Motor neuron (in vitro differentiated cells): ENCODE measurements around the gene SCO1. TPM values are rescaled to one million over a fixed set of nuclear protein-coding genes. Genes with fewer than 3 reads are reported as not detected.
A peak's percentile ranks its signal among the peaks of the same experiment; 100 is the strongest.

ENCODE experiments used
- ATAC-seq, 8 experiments: fragments of 200-7000 bp; cut with Tn5 transposase; replicated peaks in 6 of 8; 2 replicates each; pipeline ENCODE4 v1.8.0; 2021; ENCODE audit warnings: mild to moderate bottlenecking in 8 of 8, moderate library complexity in 8 of 8
- H3K27ac ChIP-seq, 2 donors: fragments of 250-450 bp; sonication (Bioruptor Pico); 2 replicates each; pipeline ENCODE4 v1.9.0; 2021; ENCODE audit warnings: antibody characterized with exemption in 2 of 2, mild to moderate bottlenecking in 2 of 2, moderate library complexity in 1 of 2
- H3K4me1 ChIP-seq, 2 donors: fragments of 250-450 bp; sonication (Bioruptor Pico); replicated peaks in 1 of 2; 2 replicates each; pipeline ENCODE4 v1.6.1; 2021; ENCODE audit warnings: antibody characterized with exemption in 2 of 2, mild to moderate bottlenecking in 2 of 2, moderate library complexity in 1 of 2
- H3K4me3 ChIP-seq, 5 donors: fragments of 250-450 bp; sonication (Bioruptor Pico); 2 replicates each; pipeline ENCODE4 v1.9.0; 2021; ENCODE audit warnings: antibody characterized with exemption in 5 of 5, mild to moderate bottlenecking in 5 of 5, moderate library complexity in 4 of 5
- WGBS, 10 experiments: fragments of 450-650 bp; shearing (Covaris generic); methylation state at CpG; one replicate each; pipeline ENCODE4 v1.0.0; 2022; 5-methylcytosine and 5-hydroxymethylcytosine counted together
- in situ Hi-C, 9 experiments: fragments of 400-800 bp; cut with MboI; loops; one replicate each; pipeline ENCODE4 v1.15.0; 2021; ENCODE audit warnings: low sequenced_read_pairs in 9 of 9, low pct_unique_long_range_greater_than_20kb in 2 of 9; ENCODE audit not compliant: unreplicated experiment in 9 of 9
- total RNA-seq, 8 experiments: library from RNA; unstranded; fragments of 300-600 nt; gene quantifications; 2 replicates each; pipeline versions ENCODE4 v1.2.3 to v1.2.4, GENCODE V29; 2022

The SCO1 gene
- total RNA-seq, 8 experiments from 2014 or later = 15.0 to 45.2 (median 20.9) TPM

- no peak overlapping the region for H3K27ac ChIP-seq
- WGBS, 10 experiments = 0 to 93% (median 42%) methylated on average over 1 to 5 of the region's 8 CpGs; no CpG with 5 or more reads in 4 of the 10 experiments
- in situ Hi-C loops = loop anchor here in 3 of 9 experiments (10.0 to 25.0 kb wide), 4 partner anchors 141 to 491 kb away; no protein-coding TSS in a partner anchor
- ATAC-seq = peak; percentile 65 to 96 (median 78)
- peaks cover 0 to 3% of the 10 kb centered on the region in 2 donors for H3K4me1 ChIP-seq
- H3K4me3 ChIP-seq = no peak overlapping the region
Observed at GRCh38 chr17:10646392-10646990, 50.8 kb downstream of the SCO1 start.

- Histone ChIP-seq H3K4me3 (no peak overlapping the region), H3K27ac (no peak overlapping the region), H3K4me1 (no peaks in the 10 kb centered on the region)
- no peak for ATAC-seq
- WGBS, 10 experiments = 0 to 100% (median 20%) methylated on average over 1 to 2 of the region's 3 CpGs; no CpG with 5 or more reads in 1 of the 10 experiments
- in situ Hi-C loops = loop anchor here in 3 of 9 experiments (10.0 to 25.0 kb wide), 4 partner anchors 147 to 497 kb away; no protein-coding TSS in a partner anchor
Observed at GRCh38 chr17:10640475-10640874, 56.9 kb downstream of the SCO1 start.

GRCh38 chr17:10638151-10638550, 59.2 kb downstream of the SCO1 start:
- no peak overlapping the region for H3K27ac ChIP-seq
- no peak for ATAC-seq
- in situ Hi-C loops = loop anchor here in 3 of 9 experiments (25.0 kb wide), 3 partner anchors 149 to 499 kb away; no protein-coding TSS in a partner anchor
- WGBS, 10 experiments = 63 to 98% (median 87%) methylated on average over 5 to 18 of the region's 25 CpGs; no CpG with 5 or more reads in 2 of the 10 experiments
- H3K4me1 ChIP-seq = no peaks in the 10 kb centered on the region
- no peak overlapping the region for H3K4me3 ChIP-seq

- Histone ChIP-seq H3K4me1 (no peaks in the 10 kb centered on the region), H3K27ac (no peak overlapping the region), H3K4me3 (no peak overlapping the region)
- WGBS, 10 experiments = 77 to 100% (median 90%) methylated on average over 2 to 14 of the region's 14 CpGs; no CpG with 5 or more reads in 1 of the 10 experiments
- ATAC-seq = peak in 1 of 8 experiments; percentile 38
- in situ Hi-C loops = loop anchor here in 3 of 9 experiments (25.0 kb wide), 3 partner anchors 152 to 502 kb away; no protein-coding TSS in a partner anchor
Observed at GRCh38 chr17:10635290-10635689, 62.0 kb downstream of the SCO1 start.

GRCh38 chr17:10633738-10634379, 63.5 kb downstream of the SCO1 start:
- no peak for ATAC-seq
- no peaks in the 10 kb centered on the region for H3K4me1 ChIP-seq
- no peak overlapping the region for H3K27ac ChIP-seq
- 71 to 100% (median 88%) methylated on average over 1 to 15 of the region's 15 CpGs for WGBS, 10 experiments
- no peak overlapping the region for H3K4me3 ChIP-seq
- in situ Hi-C loops = loop anchor here in 3 of 9 experiments (25.0 kb wide), 3 partner anchors 153 to 503 kb away; no protein-coding TSS in a partner anchor

- no peaks in the 10 kb centered on the region for H3K4me1 ChIP-seq
- ATAC-seq = no peak
- 81 to 100% (median 86%) methylated on average over 2 to 7 of the region's 15 CpGs; no CpG with 5 or more reads in 7 of the 10 experiments for WGBS, 10 experiments
- H3K27ac ChIP-seq = no peak overlapping the region
- in situ Hi-C loops = loop anchor here in 3 of 9 experiments (25.0 kb wide), 3 partner anchors 156 to 506 kb away; no protein-coding TSS in a partner anchor
- H3K4me3 ChIP-seq = no peak overlapping the region
Observed at GRCh38 chr17:10631701-10632100, 65.6 kb downstream of the SCO1 start.

GRCh38 chr17:10631048-10631700, 66.2 kb downstream of the SCO1 start:
- 0 to 84% (median 77%) methylated on average over 4 to 9 of the region's 18 CpGs; no CpG with 5 or more reads in 3 of the 10 experiments for WGBS, 10 experiments
- in situ Hi-C loops = loop anchor here in 3 of 9 experiments (25.0 kb wide), 3 partner anchors 156 to 506 kb away; no protein-coding TSS in a partner anchor

GRCh38 chr17:10629706-10630105, 67.6 kb downstream of the SCO1 start:
- H3K4me3 ChIP-seq = no peak overlapping the region
- 74 to 100% (median 100%) methylated on average over 1 to 9 of the region's 12 CpGs; no CpG with 5 or more reads in 1 of the 10 experiments for WGBS, 10 experiments
- H3K4me1 ChIP-seq = no peaks in the 10 kb centered on the region
- no peak for ATAC-seq
- in situ Hi-C loops = loop anchor here in 3 of 9 experiments (25.0 kb wide), 3 partner anchors 158 to 508 kb away; no protein-coding TSS in a partner anchor
- H3K27ac ChIP-seq = no peak overlapping the region

More at GRCh38 chr17:10631048-10631700, 66.2 kb downstream of the SCO1 start:
- Histone ChIP-seq H3K27ac (no peak overlapping the region), H3K4me3 (no peak overlapping the region), H3K4me1 (no peaks in the 10 kb centered on the region)
- ATAC-seq = peak in 3 of 8 experiments; percentile 37 to 68 (median 46)

GRCh38 chr17:10628756-10629155, 68.6 kb downstream of the SCO1 start:
- no peak for ATAC-seq
- WGBS, 10 experiments = 69 to 96% (median 83%) methylated on average over 3 to 9 of the region's 13 CpGs; no CpG with 5 or more reads in 6 of the 10 experiments
- H3K27ac ChIP-seq = no peak overlapping the region
- no peaks in the 10 kb centered on the region for H3K4me1 ChIP-seq
- no peak overlapping the region for H3K4me3 ChIP-seq
- in situ Hi-C loops = loop anchor here in 3 of 9 experiments (25.0 kb wide), 3 partner anchors 159 to 509 kb away; no protein-coding TSS in a partner anchor

- in situ Hi-C loops = loop anchor here in 3 of 9 experiments (25.0 kb wide), 3 partner anchors 161 to 511 kb away; no protein-coding TSS in a partner anchor
- no peaks in the 10 kb centered on the region for H3K4me1 ChIP-seq
- no peak overlapping the region for H3K27ac ChIP-seq
- WGBS, 10 experiments = 40 to 89% (median 70%) methylated on average over 1 to 9 of the region's 9 CpGs; no CpG with 5 or more reads in 1 of the 10 experiments
- no peak overlapping the region for H3K4me3 ChIP-seq
- no peak for ATAC-seq
Observed at GRCh38 chr17:10626390-10626789, 70.9 kb downstream of the SCO1 start.

GRCh38 chr17:10624969-10625368, 72.4 kb downstream of the SCO1 start:
- Histone ChIP-seq H3K4me3 (no peak overlapping the region), H3K4me1 (no peaks in the 10 kb centered on the region), H3K27ac (no peak overlapping the region)
- in situ Hi-C loops = loop anchor here in 8 of 9 experiments (25.0 kb wide), 8 partner anchors 162 to 888 kb away; partner anchors contain the start of gene RCVRN (in 4 of the 8)
- ATAC-seq = no peak
- 12 to 100% (median 83%) methylated on average over 1 to 8 of the region's 11 CpGs; no CpG with 5 or more reads in 3 of the 10 experiments for WGBS, 10 experiments

GRCh38 chr17:10623737-10624338, 73.5 kb downstream of the SCO1 start:
- Histone ChIP-seq H3K27ac (no peak overlapping the region), H3K4me1 (no peaks in the 10 kb centered on the region), H3K4me3 (no peak overlapping the region)
- 56 to 94% (median 87%) methylated on average over 3 to 6 of the region's 10 CpGs; no CpG with 5 or more reads in 4 of the 10 experiments for whole genome bisulfite sequencing, 10 experiments
- no peak for ATAC-seq
- in situ Hi-C loops = loop anchor here in 8 of 9 experiments (25.0 kb wide), 5 partner anchors 287 to 887 kb away; partner anchors contain the start of gene RCVRN (in 4 of the 8)
